ENCODE data around the gene SEMA4B. TPM values are rescaled to one million over a fixed set of nuclear protein-coding genes. Genes with fewer than 3 reads are reported as not detected.
A peak's percentile ranks its signal among the peaks of the same experiment; 100 is the strongest.

Gene SEMA4B
- total RNA-seq, 6 donors from 2014 or later = 47.6 to 81.3 (median 55.9) TPM

DNA sequence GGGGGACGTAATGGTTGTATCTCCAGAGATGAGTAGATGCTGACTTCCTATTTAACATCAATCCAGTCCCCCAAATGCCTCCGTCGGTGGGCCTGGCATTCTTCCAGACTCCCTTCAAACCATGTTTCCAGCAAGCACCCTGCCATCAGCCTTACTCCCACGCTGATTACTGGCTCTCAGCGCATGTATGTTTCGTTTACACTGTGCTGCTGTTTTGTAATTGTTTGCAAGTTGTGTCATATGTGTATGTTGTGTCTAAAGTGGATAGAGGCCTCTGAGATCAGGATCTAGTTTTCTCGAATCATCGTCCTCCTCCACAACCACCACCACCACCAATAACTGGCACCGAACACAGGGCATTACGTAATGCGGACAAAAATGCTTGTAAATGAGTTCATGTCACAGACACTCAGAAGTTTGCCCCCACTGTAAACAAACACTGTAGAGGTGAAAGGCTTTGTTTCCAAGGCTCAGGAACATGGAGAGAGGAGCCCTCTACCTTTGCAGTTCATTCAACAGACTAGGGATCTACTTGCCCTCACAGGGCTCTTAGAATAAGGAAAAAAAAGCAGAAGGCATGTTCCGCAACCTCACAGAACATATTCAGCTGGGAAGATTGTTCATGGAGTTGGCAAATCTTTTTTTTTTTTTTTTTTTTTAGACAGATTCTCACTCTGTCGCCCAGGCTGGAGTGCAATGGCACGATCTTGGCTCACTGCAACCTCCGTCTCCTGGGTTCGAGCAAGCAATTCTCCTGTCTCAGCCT lies 46.1 kb upstream of the SEMA4B start:
- Histone ChIP-seq H3K4me3 (no peak overlapping the region), H3K36me3 (no peaks in the 10 kb centered on the region), H3K27me3 (no peaks in the 10 kb centered on the region), H3K4me1 (peaks cover 22 to 40% (median 32%) of the 10 kb centered on the region in 4 donors), H3K9me3 (no peaks in the 10 kb centered on the region), H3K27ac (peak overlapping the region in 2 of 4 donors; percentile 41 to 44)
- no peak for TF ChIP-seq POLR2A (IDR thresholded peaks at IDR 0.05)
- peak in 1 of 2 donors; percentile 8 for TF ChIP-seq POLR2AphosphoS5 (IDR thresholded peaks at IDR 0.05)
- TF ChIP-seq CTCF (IDR thresholded peaks at IDR 0.05) = no peak
- TF ChIP-seq EP300 (IDR thresholded peaks at IDR 0.05) = no peak
- 51 to 58% methylated on average over 16 of the region's 16 CpGs for WGBS, 2 donors
- ATAC-seq (ENCODE audit: low FRiP score in 2 of 2) (no peak), DNase-seq (peak in 1 of 2 donors; percentile 58)

DNA sequence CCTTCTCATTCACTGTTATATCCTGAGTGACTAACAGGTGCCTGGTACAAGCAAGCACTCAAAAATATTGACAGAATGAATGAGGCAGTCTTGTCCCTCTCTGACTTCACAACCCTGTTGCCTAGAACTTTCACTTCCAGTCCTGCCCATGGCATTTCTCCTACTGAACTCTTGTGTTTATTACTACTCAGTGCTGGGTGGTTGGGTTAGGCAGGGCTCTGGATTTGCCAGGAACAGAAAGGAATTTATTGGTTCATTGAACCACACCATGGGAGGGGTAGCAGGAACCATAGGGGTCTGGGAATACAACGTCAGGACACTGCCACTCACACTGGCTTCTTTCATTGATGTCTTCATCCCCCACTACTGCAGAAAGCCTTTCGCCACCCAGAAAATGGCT lies 41.9 kb upstream of the SEMA4B start:
- WGBS, 2 donors = 90 to 92% methylated on average over 2 of the region's 2 CpGs
- DNase-seq (peak in 1 of 2 donors; percentile 51), ATAC-seq (ENCODE audit: low FRiP score in 2 of 2) (no peak)
- Histone ChIP-seq H3K27ac (peak overlapping the region; percentile 54 to 80 (median 69)), H3K4me1 (peaks cover 23 to 50% (median 37%) of the 10 kb centered on the region in 4 donors), H3K9me3 (no peaks in the 10 kb centered on the region), H3K4me3 (no peak overlapping the region), H3K36me3 (no peaks in the 10 kb centered on the region), H3K27me3 (no peaks in the 10 kb centered on the region)
- TF ChIP-seq EP300 (IDR thresholded peaks at IDR 0.05) = no peak
- peak in 1 of 2 donors; percentile 6 for TF ChIP-seq POLR2AphosphoS5 (IDR thresholded peaks at IDR 0.05)
- TF ChIP-seq CTCF (IDR thresholded peaks at IDR 0.05) = no peak
- peak in 1 of 4 donors; percentile 21 for TF ChIP-seq POLR2A (IDR thresholded peaks at IDR 0.05)

GRCh38 chr15:90160781-90161727 lies 40.1 kb upstream of the SEMA4B start:
- peaks cover 17 to 46% (median 24%) of the 10 kb centered on the region in 4 donors for H3K4me1 ChIP-seq
- peak in 1 of 2 donors; percentile 85 for DNase-seq
- TF ChIP-seq CTCF (IDR thresholded peaks at IDR 0.05) (no peak), EP300 (IDR thresholded peaks at IDR 0.05) (no peak), POLR2AphosphoS5 (IDR thresholded peaks at IDR 0.05) (no peak), POLR2A (IDR thresholded peaks at IDR 0.05) (no peak)

DNA sequence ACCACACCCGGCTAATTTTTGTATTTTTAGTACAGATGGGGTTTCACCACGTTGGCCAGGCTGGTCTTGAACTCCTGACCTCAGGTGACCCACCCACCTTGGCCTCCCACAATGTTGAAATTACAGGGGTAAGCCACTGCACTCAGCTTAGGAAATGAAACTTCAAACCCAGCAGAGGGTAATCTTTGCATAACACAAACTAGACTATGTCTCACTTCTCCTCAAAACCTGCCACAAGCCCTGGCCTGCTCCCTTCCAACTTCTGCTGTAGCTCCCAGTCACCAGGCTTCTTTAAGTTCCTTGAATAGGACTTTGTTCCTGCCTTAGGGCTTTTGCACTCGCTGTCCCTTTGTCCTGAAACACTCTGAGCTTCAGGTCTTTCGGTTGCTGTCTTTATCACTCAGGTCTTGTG lies 39.2 kb upstream of the SEMA4B start:
- Histone ChIP-seq H3K4me1 (peaks cover 17 to 50% (median 24%) of the 10 kb centered on the region in 4 donors), H3K27ac (peak overlapping the region in 1 of 4 donors; percentile 80), H3K9me3 (no peaks in the 10 kb centered on the region), H3K36me3 (no peaks in the 10 kb centered on the region), H3K4me3 (no peak overlapping the region), H3K27me3 (no peaks in the 10 kb centered on the region)
- no peak for ATAC-seq (ENCODE audit: low FRiP score in 2 of 2)
- TF ChIP-seq CTCF (IDR thresholded peaks at IDR 0.05) = no peak
- no peak for TF ChIP-seq EP300 (IDR thresholded peaks at IDR 0.05)
- TF ChIP-seq POLR2A (IDR thresholded peaks at IDR 0.05) = no peak
- no peak for TF ChIP-seq POLR2AphosphoS5 (IDR thresholded peaks at IDR 0.05)
- DNase-seq = no peak
- WGBS, 2 donors = 58 to 60% methylated on average over 4 of the region's 4 CpGs

More at GRCh38 chr15:90160781-90161727, 40.1 kb upstream of the SEMA4B start:
- Histone ChIP-seq H3K36me3 (no peaks in the 10 kb centered on the region), H3K4me3 (no peak overlapping the region), H3K27ac (peak overlapping the region in 2 of 4 donors; percentile 57 to 80), H3K9me3 (no peaks in the 10 kb centered on the region), H3K27me3 (no peaks in the 10 kb centered on the region)
- no peak for ATAC-seq (ENCODE audit: low FRiP score in 2 of 2)
- WGBS, 2 donors = 72 to 78% methylated on average over 12 to 14 of the region's 14 CpGs
